Mucosa of stomach (tissue), 1 donor: Measurements from ENCODE around the gene KAZN.

Experiments used
- H3K27me3 ChIP-seq: one replicate; pipeline ENCODE4 v1.7.0; 2013; ENCODE audit warnings: mild to moderate bottlenecking, low read length; ENCODE audit not compliant: control insufficient read depth, insufficient read depth
- H3K36me3 ChIP-seq: one replicate; pipeline ENCODE4 v1.7.0; 2013; ENCODE audit warnings: low read length; ENCODE audit not compliant: control insufficient read depth, insufficient read depth
- H3K4me1 ChIP-seq: one replicate; pipeline ENCODE4 v1.7.0; 2013; ENCODE audit warnings: mild to moderate bottlenecking, low read length; ENCODE audit not compliant: control insufficient read depth, insufficient read depth
- H3K4me3 ChIP-seq: one replicate; pipeline ENCODE4 v1.7.0; 2013; ENCODE audit warnings: low read length
- H3K9ac ChIP-seq: one replicate; pipeline ENCODE4 v1.7.0; 2013; ENCODE audit warnings: mild to moderate bottlenecking, low read length, moderate library complexity
- H3K9me3 ChIP-seq: one replicate; pipeline ENCODE4 v1.7.0; 2013; ENCODE audit warnings: mild to moderate bottlenecking, low read length, moderate library complexity; ENCODE audit not compliant: control insufficient read depth
- donor health status: Pancreatic carcinoma.

The KAZN gene

GRCh38 chr1:14693949-14694348 is 95.5 kb downstream of the KAZN start:
- H3K9ac ChIP-seq: no peak overlapping the region
- H3K36me3 ChIP-seq: no peaks in the 10 kb centered on the region
- peaks cover 2% of the 10 kb centered on the region for H3K27me3 ChIP-seq
- H3K4me1 ChIP-seq: no peaks in the 10 kb centered on the region
- H3K9me3 ChIP-seq: no peaks in the 10 kb centered on the region
- no peak overlapping the region for H3K4me3 ChIP-seq

- Histone ChIP-seq H3K27me3 (peaks cover 2% of the 10 kb centered on the region), H3K36me3 (no peaks in the 10 kb centered on the region), H3K4me3 (no peak overlapping the region), H3K9me3 (no peaks in the 10 kb centered on the region), H3K9ac (no peak overlapping the region), H3K4me1 (no peaks in the 10 kb centered on the region)
These were observed 96.1 kb downstream of the KAZN start for GRCh38 chr1:14694589-14694988.

GRCh38 chr1:14696761-14697160 is 98.3 kb downstream of the KAZN start:
- H3K27me3 ChIP-seq: peaks cover 2% of the 10 kb centered on the region
- no peak overlapping the region for H3K4me3 ChIP-seq
- H3K4me1 ChIP-seq: no peaks in the 10 kb centered on the region
- no peaks in the 10 kb centered on the region for H3K9me3 ChIP-seq
- no peak overlapping the region for H3K9ac ChIP-seq
- no peaks in the 10 kb centered on the region for H3K36me3 ChIP-seq

GRCh38 chr1:14697353-14697752 is 98.9 kb downstream of the KAZN start:
- Histone ChIP-seq H3K36me3 (no peaks in the 10 kb centered on the region), H3K4me1 (no peaks in the 10 kb centered on the region), H3K9me3 (no peaks in the 10 kb centered on the region), H3K4me3 (no peak overlapping the region), H3K27me3 (peaks cover 2% of the 10 kb centered on the region), H3K9ac (no peak overlapping the region)

GRCh38 chr1:14698314-14698713 is 99.8 kb downstream of the KAZN start:
- Histone ChIP-seq H3K36me3 (no peaks in the 10 kb centered on the region), H3K27me3 (peaks cover 2% of the 10 kb centered on the region)

GRCh38 chr1:14699620-14700019 is 101.1 kb downstream of the KAZN start:
- H3K27me3 ChIP-seq: peaks cover 2% of the 10 kb centered on the region
- H3K4me1 ChIP-seq: no peaks in the 10 kb centered on the region
- no peaks in the 10 kb centered on the region for H3K9me3 ChIP-seq
- H3K9ac ChIP-seq: no peak overlapping the region
- no peak overlapping the region for H3K4me3 ChIP-seq
- H3K36me3 ChIP-seq: no peaks in the 10 kb centered on the region

More at GRCh38 chr1:14698314-14698713, 99.8 kb downstream of the KAZN start:
- no peak overlapping the region for H3K4me3 ChIP-seq
- H3K9me3 ChIP-seq: no peaks in the 10 kb centered on the region
- no peaks in the 10 kb centered on the region for H3K4me1 ChIP-seq
- no peak overlapping the region for H3K9ac ChIP-seq

- Histone ChIP-seq H3K4me1 (no peaks in the 10 kb centered on the region), H3K36me3 (no peaks in the 10 kb centered on the region), H3K9me3 (no peaks in the 10 kb centered on the region), H3K9ac (no peak overlapping the region), H3K27me3 (no peaks in the 10 kb centered on the region), H3K4me3 (no peak overlapping the region)
These were observed 106.4 kb downstream of the KAZN start for GRCh38 chr1:14704846-14705245.

- no peaks in the 10 kb centered on the region for H3K36me3 ChIP-seq
- H3K4me3 ChIP-seq: no peak overlapping the region
- H3K9ac ChIP-seq: no peak overlapping the region
- no peaks in the 10 kb centered on the region for H3K4me1 ChIP-seq
- H3K27me3 ChIP-seq: no peaks in the 10 kb centered on the region
- H3K9me3 ChIP-seq: no peaks in the 10 kb centered on the region
These were observed 107.3 kb downstream of the KAZN start for GRCh38 chr1:14705824-14706223.

- no peaks in the 10 kb centered on the region for H3K4me1 ChIP-seq
- H3K36me3 ChIP-seq: no peaks in the 10 kb centered on the region
These were observed 108.1 kb downstream of the KAZN start for GRCh38 chr1:14706631-14707030.

GRCh38 chr1:14707531-14708445 is 109.3 kb downstream of the KAZN start:
- H3K27me3 ChIP-seq: no peaks in the 10 kb centered on the region
- H3K4me3 ChIP-seq: no peak overlapping the region
- no peaks in the 10 kb centered on the region for H3K36me3 ChIP-seq
- H3K9me3 ChIP-seq: no peaks in the 10 kb centered on the region
- H3K9ac ChIP-seq: no peak overlapping the region
- H3K4me1 ChIP-seq: no peaks in the 10 kb centered on the region

More at GRCh38 chr1:14706631-14707030, 108.1 kb downstream of the KAZN start:
- Histone ChIP-seq H3K9me3 (no peaks in the 10 kb centered on the region), H3K9ac (no peak overlapping the region), H3K4me3 (no peak overlapping the region), H3K27me3 (no peaks in the 10 kb centered on the region)

GRCh38 chr1:14710331-14710730 is 111.8 kb downstream of the KAZN start:
- Histone ChIP-seq H3K27me3 (no peaks in the 10 kb centered on the region), H3K36me3 (no peaks in the 10 kb centered on the region), H3K9me3 (no peaks in the 10 kb centered on the region), H3K4me3 (no peak overlapping the region), H3K4me1 (no peaks in the 10 kb centered on the region), H3K9ac (no peak overlapping the region)

- Histone ChIP-seq H3K27me3 (no peaks in the 10 kb centered on the region), H3K9ac (no peak overlapping the region), H3K4me3 (no peak overlapping the region), H3K9me3 (no peaks in the 10 kb centered on the region), H3K36me3 (no peaks in the 10 kb centered on the region), H3K4me1 (no peaks in the 10 kb centered on the region)
These were observed 113.7 kb downstream of the KAZN start for GRCh38 chr1:14712136-14712535.
